ENCODE measurements around the gene HOTAIR. TPM values are rescaled to one million over a fixed set of nuclear protein-coding genes. Genes with fewer than 3 reads are reported as not detected.

HOTAIR gene
- total RNA-seq, 2 donors from 2014 or later: not detected

DNA sequence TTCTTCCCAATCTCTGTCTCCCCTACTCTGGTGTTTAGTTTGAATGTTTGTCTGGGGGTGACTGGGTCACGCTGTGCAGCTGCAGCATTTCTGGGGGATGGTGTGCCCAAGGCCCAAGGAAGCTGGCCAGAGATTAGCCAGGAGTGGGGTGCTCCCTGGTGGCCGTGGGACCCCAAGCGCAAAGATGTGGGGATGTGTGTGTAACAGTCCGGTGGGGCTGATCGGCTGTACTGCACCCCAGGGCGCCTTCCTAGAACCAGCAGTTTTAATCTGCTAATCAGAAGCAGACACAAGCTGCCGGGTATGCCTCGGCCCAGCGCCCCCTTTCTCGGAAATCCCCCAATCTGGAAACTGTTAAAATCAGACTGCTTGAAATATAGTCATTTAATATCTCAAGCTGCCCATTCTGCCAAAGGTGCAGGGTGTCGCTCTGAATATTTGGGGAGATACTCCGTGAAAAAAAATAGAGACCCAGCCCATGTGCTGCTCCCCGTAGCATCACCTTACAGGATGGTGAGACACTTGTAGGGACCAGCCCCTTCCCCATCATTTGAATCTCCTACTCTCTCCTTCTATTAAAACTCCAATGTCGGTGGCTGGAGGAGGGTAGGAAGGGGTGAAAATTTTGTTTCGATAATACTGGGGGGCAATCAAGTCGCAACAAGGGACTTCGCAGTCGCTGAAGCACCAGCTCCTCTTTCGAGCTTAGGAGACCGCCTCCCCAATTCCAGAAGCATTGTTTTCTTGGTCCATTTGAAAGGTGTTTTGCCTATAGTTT lies 29.5 kb upstream of the HOTAIR start:
- Histone ChIP-seq H3K36me3 (no peaks in the 10 kb centered on the region), H3K4me1 (peaks cover 0 to 27% of the 10 kb centered on the region in 2 donors), H3K9me3 (no peaks in the 10 kb centered on the region), H3K4me3 (no peak overlapping the region), H3K27me3 (peaks cover 60 to 64% of the 10 kb centered on the region in 2 donors), H3K27ac (no peak overlapping the region)
- no peak for TF ChIP-seq CTCF (IDR thresholded peaks at IDR 0.05)
- no peak for DNase-seq (ENCODE audit: low spot score)

GRCh38 chr12:54003625-54004024 lies 28.9 kb upstream of the HOTAIR start:
- Histone ChIP-seq H3K27ac (no peak overlapping the region), H3K36me3 (no peaks in the 10 kb centered on the region), H3K9me3 (no peaks in the 10 kb centered on the region), H3K4me3 (no peak overlapping the region), H3K4me1 (peaks cover 0 to 24% of the 10 kb centered on the region in 2 donors), H3K27me3 (peaks cover 61 to 71% of the 10 kb centered on the region in 2 donors)
- no peak for TF ChIP-seq CTCF (IDR thresholded peaks at IDR 0.05)
- DNase-seq (ENCODE audit: low spot score): no peak

DNA sequence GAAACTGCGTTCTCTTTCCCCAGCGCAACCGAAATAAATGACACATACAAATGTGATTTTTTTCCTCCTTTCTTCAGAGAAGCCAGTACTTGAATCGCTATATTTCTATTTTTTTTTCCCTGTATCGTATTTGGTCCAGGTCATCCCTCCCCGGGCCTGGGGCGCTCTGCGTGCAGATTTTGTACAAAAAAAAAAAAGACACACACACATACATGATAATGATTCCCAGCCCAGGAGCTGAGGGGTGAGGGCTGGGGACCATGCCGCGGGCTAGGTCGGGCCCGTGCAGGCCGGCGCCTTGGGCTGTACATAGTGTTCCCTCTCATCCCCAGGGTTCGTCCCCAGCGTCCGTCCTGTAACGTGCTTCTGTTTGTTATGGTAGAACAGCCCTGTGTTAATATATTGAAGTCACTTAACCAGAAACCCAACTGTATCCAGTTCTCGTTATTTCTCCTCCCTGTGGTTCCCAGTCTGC lies 28.2 kb upstream of the HOTAIR start:
- DNase-seq (ENCODE audit: low spot score): no peak

GRCh38 chr12:54002278-54002914 lies 27.6 kb upstream of the HOTAIR start:
- Histone ChIP-seq H3K27ac (no peak overlapping the region), H3K27me3 (peaks cover 54 to 71% of the 10 kb centered on the region in 2 donors), H3K4me3 (no peak overlapping the region), H3K4me1 (peaks cover 0 to 24% of the 10 kb centered on the region in 2 donors), H3K9me3 (no peaks in the 10 kb centered on the region), H3K36me3 (no peaks in the 10 kb centered on the region)
- no peak for DNase-seq (ENCODE audit: low spot score)
- TF ChIP-seq CTCF (IDR thresholded peaks at IDR 0.05): no peak

More for the DNA sequence above, 28.2 kb upstream of the HOTAIR start:
- Histone ChIP-seq H3K27me3 (peaks cover 59 to 72% of the 10 kb centered on the region in 2 donors), H3K4me1 (peaks cover 0 to 24% of the 10 kb centered on the region in 2 donors), H3K9me3 (no peaks in the 10 kb centered on the region), H3K36me3 (no peaks in the 10 kb centered on the region), H3K4me3 (no peak overlapping the region), H3K27ac (no peak overlapping the region)
- TF ChIP-seq CTCF (IDR thresholded peaks at IDR 0.05): no peak

- H3K27ac ChIP-seq: no peak overlapping the region
- no peak for DNase-seq (ENCODE audit: low spot score)
- H3K36me3 ChIP-seq: no peaks in the 10 kb centered on the region
- TF ChIP-seq CTCF (IDR thresholded peaks at IDR 0.05): no peak
- no peaks in the 10 kb centered on the region for H3K9me3 ChIP-seq
- peaks cover 0 to 20% of the 10 kb centered on the region in 2 donors for H3K4me1 ChIP-seq
- H3K4me3 ChIP-seq: no peak overlapping the region
- H3K27me3 ChIP-seq: peaks cover 58 to 72% of the 10 kb centered on the region in 2 donors
Observed at GRCh38 chr12:54001283-54002187, 26.8 kb upstream of the HOTAIR start.
